HepG2 (cell line): ENCODE data around the gene MYBPC2. TPM values are rescaled to one million over a fixed set of nuclear protein-coding genes. Genes with fewer than 3 reads are reported as not detected.

Experiments used
- ATAC-seq: fragments of 200-7000 bp; cut with Tn5 transposase; 3 replicates; pipeline ENCODE4 v1.9.1; 2020; ENCODE audit warnings: mild to moderate bottlenecking, moderate library complexity
- BruUV-seq: library from RNA; stranded (reverse); fragments of 400-500 nt; replicated peaks from 2 replicates; lab custom pipeline; 2021; lab: Mats Ljungman, UMichigan
- CTCF ChIA-PET: fragments of 300-600 bp; formaldehyde crosslinking; extraction: SDS; loops from one replicate; lab custom pipeline; 2021; ENCODE audit warnings: low total read pairs, inconsistent platforms, low intra/inter-chr PET ratio; lab: Yijun Ruan, JAX
- POLR2A ChIA-PET: fragments of 350-600 bp; sonication (Branson Sonifier 250); formaldehyde crosslinking; loops from one replicate; lab custom pipeline; 2020; ENCODE audit warnings: antibody characterized with exemption, inconsistent platforms; lab: Yijun Ruan, JAX
- DNase-seq: peaks from one replicate; pipeline ENCODE4 v3.0.0-alpha.2; 2015; ENCODE audit warnings: low spot score
- FAIRE-seq: peaks from 3 replicates; lab custom pipeline; 2011; peaks lifted over from hg19 to GRCh38; lab: Jason Lieb, UNC
- H2AFZ ChIP-seq: one replicate; pipeline ENCODE4 v1.6.1; 2011; ENCODE audit warnings: low read length, inconsistent platforms
- H3K27ac ChIP-seq: fragments of 300-600 bp; 3 replicates; pipeline ENCODE4 v1.8.0; 2011; ENCODE audit warnings: mixed run types, mild to moderate bottlenecking, mixed read lengths, low read length, inconsistent platforms; ENCODE audit not compliant: insufficient read depth; ENCODE audit errors: extremely low read length
- H3K27me3 ChIP-seq, 2 experiments: fragments of 200-600 bp in 1 of 2; 2 replicates in 1 of 2; 3 replicates in 1 of 2; pipeline versions ENCODE4 v1.6.0 to v1.8.0; 2011; ENCODE audit warnings: low read length in 2 of 2, mild to moderate bottlenecking in 2 of 2, moderate library complexity in 2 of 2, inconsistent platforms in 1 of 2; ENCODE audit not compliant: insufficient read depth in 2 of 2, control insufficient read depth in 1 of 2
- H3K36me3 ChIP-seq, 2 experiments: fragments of 200-600 bp in 1 of 2; replicated peaks in 1 of 2; 2 replicates in 1 of 2; 3 replicates in 1 of 2; pipeline versions ENCODE4 v1.5.1 to v1.8.0; 2011; ENCODE audit warnings: low read length in 2 of 2, inconsistent platforms in 1 of 2; ENCODE audit not compliant: insufficient read depth in 2 of 2, control insufficient read depth in 1 of 2
- H3K4me1 ChIP-seq: 2 replicates; pipeline ENCODE4 v1.5.1; 2012; ENCODE audit warnings: low read length, inconsistent platforms; ENCODE audit not compliant: insufficient read depth
- H3K4me2 ChIP-seq: 2 replicates; pipeline ENCODE4 v1.6.0; 2011; ENCODE audit warnings: low read depth, low read length, inconsistent platforms
- H3K4me3 ChIP-seq, 3 experiments: fragments of 200-600 bp in 1 of 3; sonication (generic), shearing (Covaris generic) in 1 of 3; replicated peaks in 1 of 3; 2 replicates each; pipeline ENCODE4 v1.5.1; 2011 to 2016; ENCODE audit warnings: low read length in 3 of 3, inconsistent platforms in 2 of 3, low read depth in 2 of 3, mild to moderate bottlenecking in 2 of 3, control low read depth in 1 of 3, mixed read lengths in 1 of 3; ENCODE audit not compliant: insufficient read depth in 1 of 3
- H3K79me2 ChIP-seq: one replicate; pipeline ENCODE4 v1.6.1; 2011; ENCODE audit warnings: low read length, inconsistent platforms; ENCODE audit not compliant: insufficient read depth
- H3K9ac ChIP-seq: 2 replicates; pipeline ENCODE4 v1.6.0; 2011; ENCODE audit warnings: mild to moderate bottlenecking, low read depth, low read length, inconsistent platforms; ENCODE audit not compliant: insufficient read depth
- H3K9me3 ChIP-seq: 2 replicates; pipeline ENCODE4 v1.5.1; 2012; ENCODE audit warnings: mild to moderate bottlenecking, low read length
- H4K20me1 ChIP-seq: 2 replicates; pipeline ENCODE4 v1.6.0; 2011; ENCODE audit warnings: inconsistent platforms, mild to moderate bottlenecking, low read length, moderate library complexity; ENCODE audit not compliant: insufficient read depth
- GMEB2 ChIP-seq: IDR thresholded peaks from 2 replicates; pipeline ENCODE4 v1.6.1; 2016; ENCODE audit warnings: missing biosample characterization, missing genetic modification reagents, low read depth
- POLR2A ChIP-seq, 2 experiments: IDR thresholded peaks; 2 replicates each; pipeline ENCODE4 v1.6.1; 2011; ENCODE audit warnings: low read depth in 2 of 2, low read length in 2 of 2, mild to moderate bottlenecking in 1 of 2, moderate library complexity in 1 of 2; ENCODE audit not compliant: insufficient read depth in 1 of 2
- TRIM24 ChIP-seq: sonication (generic); formaldehyde crosslinking; IDR thresholded peaks from 2 replicates; pipeline ENCODE4 v1.8.0; 2022; ENCODE audit warnings: mild to moderate bottlenecking, missing genetic modification reagents
- YY1 ChIP-seq: IDR thresholded peaks from 2 replicates; pipeline ENCODE4 v1.6.1; 2011; ENCODE audit warnings: low read length, low read depth, moderate library complexity, mild to moderate bottlenecking; ENCODE audit not compliant: insufficient read depth, insufficient replicate concordance
- ZBTB1 ChIP-seq: sonication (generic); formaldehyde crosslinking; IDR thresholded peaks from 2 replicates; pipeline ENCODE4 v1.4.0; 2020; ENCODE audit warnings: missing genetic modification reagents, borderline replicate concordance
- WGBS: methylation state at CpG from one replicate; pipeline ENCODE4 v1.1.6; 2017; ENCODE audit warnings: low lambda C conversion rate; 5-methylcytosine and 5-hydroxymethylcytosine counted together
- in situ Hi-C: cut with HindIII; loops from 2 replicates; pipeline ENCODE4 v1.10.0; 2017; ENCODE audit warnings: low pct_unique_long_range_greater_than_20kb; ENCODE audit not compliant: extremely low pct_ligation_motif_present
- intact Hi-C: fragments of 100-400 bp; cut with micrococcal nuclease; formaldehyde crosslinking; loops from one replicate; pipeline ENCODE4 v1.10.0; 2022; ENCODE audit not compliant: unreplicated experiment
- polyA plus RNA-seq, 8 experiments: library from polyadenylated mRNA; depleted of rRNA in 3 of 8; stranded (reverse) in 7 of 8; unstranded in 1 of 8; fragments of >200 nt; fragmentation: Illumina TruSeq in 4 of 8; extraction: Trizol in 4 of 8; gene quantifications; 2 replicates each; pipeline versions ENCODE4 v1.2.1 to v1.2.3, GENCODE V29; 2011 to 2016; ENCODE audit warnings: low read depth in 4 of 8, missing spikeins in 1 of 8, mixed read lengths in 1 of 8; ENCODE audit not compliant: insufficient read depth in 1 of 8
- total RNA-seq, 5 experiments: library from RNA; depleted of rRNA; stranded (reverse); fragments of >200 nt; fragmentation: Illumina TruSeq; extraction: Trizol; gene quantifications; 2 replicates each; pipeline ENCODE4 v1.2.3, GENCODE V29; 2016; ENCODE audit warnings: low read depth in 1 of 5
- TF ChIP-seq, protein P1 (sequence below): sonication (generic); formaldehyde crosslinking; IDR thresholded peaks from 2 replicates; pipeline ENCODE4 v1.4.0; 2020; ENCODE audit warnings: missing genetic modification reagents
- TF ChIP-seq, protein P2 (sequence below): sonication (generic); formaldehyde crosslinking; IDR thresholded peaks from 2 replicates; pipeline ENCODE4 v1.4.0; 2020; ENCODE audit warnings: missing genetic modification reagents
- TF ChIP-seq, protein P3 (sequence below): sonication (generic); formaldehyde crosslinking; IDR thresholded peaks from 2 replicates; pipeline ENCODE4 v1.4.0; 2020; ENCODE audit warnings: missing genetic modification reagents, borderline replicate concordance
- TF ChIP-seq, protein P4 (sequence below): sonication (generic); formaldehyde crosslinking; IDR thresholded peaks from 2 replicates; pipeline ENCODE4 v1.4.0; 2020; ENCODE audit warnings: missing genetic modification reagents, mild to moderate bottlenecking, borderline replicate concordance

Gene MYBPC2
- total and polyA plus RNA-seq, 2 of the 13 experiments (the other 11 are each of a cell fraction or from before 2014, with no cell fraction given) = not detected

DNA sequence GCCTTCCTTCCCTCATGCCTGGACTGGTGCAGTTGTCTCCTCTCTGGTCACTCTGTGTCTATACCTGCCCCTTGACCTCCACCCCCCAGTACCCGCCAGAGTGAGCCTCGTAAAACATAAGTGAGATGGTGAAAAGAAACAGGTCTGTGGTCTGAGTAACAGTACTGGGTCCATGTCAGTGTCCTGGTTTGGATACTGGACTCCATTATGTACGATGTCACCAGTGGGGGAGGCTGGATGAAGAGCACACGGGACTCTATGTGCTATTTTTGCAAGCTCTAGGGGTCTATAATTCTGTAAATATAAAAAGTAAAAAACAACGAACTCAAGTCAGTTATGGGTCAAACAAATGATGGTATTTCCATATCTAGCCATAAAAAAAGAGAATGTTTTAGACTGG lies 14.4 kb downstream of the MYBPC2 start (continued):
- TF ChIP-seq, protein P1, sequence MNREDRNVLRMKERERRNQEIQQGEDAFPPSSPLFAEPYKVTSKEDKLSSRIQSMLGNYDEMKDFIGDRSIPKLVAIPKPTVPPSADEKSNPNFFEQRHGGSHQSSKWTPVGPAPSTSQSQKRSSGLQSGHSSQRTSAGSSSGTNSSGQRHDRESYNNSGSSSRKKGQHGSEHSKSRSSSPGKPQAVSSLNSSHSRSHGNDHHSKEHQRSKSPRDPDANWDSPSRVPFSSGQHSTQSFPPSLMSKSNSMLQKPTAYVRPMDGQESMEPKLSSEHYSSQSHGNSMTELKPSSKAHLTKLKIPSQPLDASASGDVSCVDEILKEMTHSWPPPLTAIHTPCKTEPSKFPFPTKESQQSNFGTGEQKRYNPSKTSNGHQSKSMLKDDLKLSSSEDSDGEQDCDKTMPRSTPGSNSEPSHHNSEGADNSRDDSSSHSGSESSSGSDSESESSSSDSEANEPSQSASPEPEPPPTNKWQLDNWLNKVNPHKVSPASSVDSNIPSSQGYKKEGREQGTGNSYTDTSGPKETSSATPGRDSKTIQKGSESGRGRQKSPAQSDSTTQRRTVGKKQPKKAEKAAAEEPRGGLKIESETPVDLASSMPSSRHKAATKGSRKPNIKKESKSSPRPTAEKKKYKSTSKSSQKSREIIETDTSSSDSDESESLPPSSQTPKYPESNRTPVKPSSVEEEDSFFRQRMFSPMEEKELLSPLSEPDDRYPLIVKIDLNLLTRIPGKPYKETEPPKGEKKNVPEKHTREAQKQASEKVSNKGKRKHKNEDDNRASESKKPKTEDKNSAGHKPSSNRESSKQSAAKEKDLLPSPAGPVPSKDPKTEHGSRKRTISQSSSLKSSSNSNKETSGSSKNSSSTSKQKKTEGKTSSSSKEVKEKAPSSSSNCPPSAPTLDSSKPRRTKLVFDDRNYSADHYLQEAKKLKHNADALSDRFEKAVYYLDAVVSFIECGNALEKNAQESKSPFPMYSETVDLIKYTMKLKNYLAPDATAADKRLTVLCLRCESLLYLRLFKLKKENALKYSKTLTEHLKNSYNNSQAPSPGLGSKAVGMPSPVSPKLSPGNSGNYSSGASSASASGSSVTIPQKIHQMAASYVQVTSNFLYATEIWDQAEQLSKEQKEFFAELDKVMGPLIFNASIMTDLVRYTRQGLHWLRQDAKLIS = no peak
- TF ChIP-seq, protein P2, sequence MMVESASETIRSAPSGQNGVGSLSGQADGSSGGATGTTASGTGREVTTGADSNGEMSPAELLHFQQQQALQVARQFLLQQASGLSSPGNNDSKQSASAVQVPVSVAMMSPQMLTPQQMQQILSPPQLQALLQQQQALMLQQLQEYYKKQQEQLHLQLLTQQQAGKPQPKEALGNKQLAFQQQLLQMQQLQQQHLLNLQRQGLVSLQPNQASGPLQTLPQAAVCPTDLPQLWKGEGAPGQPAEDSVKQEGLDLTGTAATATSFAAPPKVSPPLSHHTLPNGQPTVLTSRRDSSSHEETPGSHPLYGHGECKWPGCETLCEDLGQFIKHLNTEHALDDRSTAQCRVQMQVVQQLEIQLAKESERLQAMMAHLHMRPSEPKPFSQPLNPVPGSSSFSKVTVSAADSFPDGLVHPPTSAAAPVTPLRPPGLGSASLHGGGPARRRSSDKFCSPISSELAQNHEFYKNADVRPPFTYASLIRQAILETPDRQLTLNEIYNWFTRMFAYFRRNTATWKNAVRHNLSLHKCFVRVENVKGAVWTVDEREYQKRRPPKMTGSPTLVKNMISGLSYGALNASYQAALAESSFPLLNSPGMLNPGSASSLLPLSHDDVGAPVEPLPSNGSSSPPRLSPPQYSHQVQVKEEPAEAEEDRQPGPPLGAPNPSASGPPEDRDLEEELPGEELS (CRISPR knock-in tag) = no peak
- TF ChIP-seq, all 625 proteins: peak for 0

- no peaks in the 10 kb centered on the region for H3K4me1 ChIP-seq
- no peak overlapping the region for H3K9ac ChIP-seq
- no peak for ATAC-seq
- H2AFZ ChIP-seq = no peak overlapping the region
- ChIA-PET CTCF (no interaction called here), POLR2A (no interaction called here)
- no peaks in the 10 kb centered on the region for H3K9me3 ChIP-seq
- no peaks in the 10 kb centered on the region for H4K20me1 ChIP-seq
- no peaks in the 10 kb centered on the region for H3K36me3 ChIP-seq
- peaks cover 1 to 11% of the 10 kb centered on the region in 2 experiments; a peak in 2 of 5 replicates for H3K27me3 ChIP-seq
- intact Hi-C loops (no loop called here), in situ Hi-C loops (no loop called here)
- DNase-seq = no peak
- 62% methylated on average over 10 of the region's 10 CpGs for WGBS
- H3K27ac ChIP-seq = no peak overlapping the region
- BruUV-seq = no TSS peak
- H3K4me2 ChIP-seq = no peak overlapping the region
- H3K79me2 ChIP-seq = no peaks in the 10 kb centered on the region
- no peak overlapping the region for H3K4me3 ChIP-seq
- no peak for FAIRE-seq
- TF ChIP-seq POLR2A (IDR thresholded peaks at IDR 0.05; ENCODE audit: insufficient read depth in 1 of 2, low read depth in 2 of 2, low read length in 2 of 2) (no peak), ZBTB1 (CRISPR knock-in tag) (no peak), YY1 (no peak), GMEB2 (CRISPR knock-in tag) (no peak), TRIM24 (CRISPR knock-in tag) (no peak)
- TF ChIP-seq, protein P3, sequence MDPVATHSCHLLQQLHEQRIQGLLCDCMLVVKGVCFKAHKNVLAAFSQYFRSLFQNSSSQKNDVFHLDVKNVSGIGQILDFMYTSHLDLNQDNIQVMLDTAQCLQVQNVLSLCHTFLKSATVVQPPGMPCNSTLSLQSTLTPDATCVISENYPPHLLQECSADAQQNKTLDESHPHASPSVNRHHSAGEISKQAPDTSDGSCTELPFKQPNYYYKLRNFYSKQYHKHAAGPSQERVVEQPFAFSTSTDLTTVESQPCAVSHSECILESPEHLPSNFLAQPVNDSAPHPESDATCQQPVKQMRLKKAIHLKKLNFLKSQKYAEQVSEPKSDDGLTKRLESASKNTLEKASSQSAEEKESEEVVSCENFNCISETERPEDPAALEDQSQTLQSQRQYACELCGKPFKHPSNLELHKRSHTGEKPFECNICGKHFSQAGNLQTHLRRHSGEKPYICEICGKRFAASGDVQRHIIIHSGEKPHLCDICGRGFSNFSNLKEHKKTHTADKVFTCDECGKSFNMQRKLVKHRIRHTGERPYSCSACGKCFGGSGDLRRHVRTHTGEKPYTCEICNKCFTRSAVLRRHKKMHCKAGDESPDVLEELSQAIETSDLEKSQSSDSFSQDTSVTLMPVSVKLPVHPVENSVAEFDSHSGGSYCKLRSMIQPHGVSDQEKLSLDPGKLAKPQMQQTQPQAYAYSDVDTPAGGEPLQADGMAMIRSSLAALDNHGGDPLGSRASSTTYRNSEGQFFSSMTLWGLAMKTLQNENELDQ (CRISPR knock-in tag) = no peak
- TF ChIP-seq, protein P4, sequence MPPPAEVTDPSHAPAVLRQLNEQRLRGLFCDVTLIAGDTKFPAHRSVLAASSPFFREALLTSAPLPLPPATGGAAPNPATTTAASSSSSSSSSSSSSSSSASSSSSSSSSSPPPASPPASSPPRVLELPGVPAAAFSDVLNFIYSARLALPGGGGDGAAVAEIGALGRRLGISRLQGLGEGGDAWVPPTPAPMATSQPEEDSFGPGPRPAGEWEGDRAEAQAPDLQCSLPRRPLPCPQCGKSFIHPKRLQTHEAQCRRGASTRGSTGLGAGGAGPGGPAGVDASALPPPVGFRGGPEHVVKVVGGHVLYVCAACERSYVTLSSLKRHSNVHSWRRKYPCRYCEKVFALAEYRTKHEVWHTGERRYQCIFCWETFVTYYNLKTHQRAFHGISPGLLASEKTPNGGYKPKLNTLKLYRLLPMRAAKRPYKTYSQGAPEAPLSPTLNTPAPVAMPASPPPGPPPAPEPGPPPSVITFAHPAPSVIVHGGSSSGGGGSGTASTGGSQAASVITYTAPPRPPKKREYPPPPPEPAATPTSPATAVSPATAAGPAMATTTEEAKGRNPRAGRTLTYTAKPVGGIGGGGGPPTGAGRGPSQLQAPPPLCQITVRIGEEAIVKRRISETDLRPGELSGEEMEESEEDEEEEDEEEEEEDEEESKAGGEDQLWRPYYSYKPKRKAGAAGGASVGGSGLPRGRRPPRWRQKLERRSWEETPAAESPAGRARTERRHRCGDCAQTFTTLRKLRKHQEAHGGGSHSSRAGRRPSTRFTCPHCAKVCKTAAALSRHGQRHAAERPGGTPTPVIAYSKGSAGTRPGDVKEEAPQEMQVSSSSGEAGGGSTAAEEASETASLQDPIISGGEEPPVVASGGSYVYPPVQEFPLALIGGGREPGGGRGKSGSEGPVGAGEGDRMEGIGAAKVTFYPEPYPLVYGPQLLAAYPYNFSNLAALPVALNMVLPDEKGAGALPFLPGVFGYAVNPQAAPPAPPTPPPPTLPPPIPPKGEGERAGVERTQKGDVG = no peak
These were observed 15.1 kb downstream of the MYBPC2 start for GRCh38 chr19:50447750-50448149.
